Stimulated activated CD8-positive, alpha-beta memory T cell treated with anti-CD3 and anti-CD28 coated beads, Interleukin-7, amount 100 ng/mL, for 24 hours (primary cell): Measurements from ENCODE around the gene COMT.

Experiments used
- DNase-seq: peaks from one replicate; pipeline ENCODE4 v3.0.0-alpha.2; 2020; ENCODE audit warnings: low read depth

The COMT gene

GRCh38 chr22:19970031-19970478 lies 28.5 kb downstream of the COMT start:
- DNase-seq, result no peak

DNA sequence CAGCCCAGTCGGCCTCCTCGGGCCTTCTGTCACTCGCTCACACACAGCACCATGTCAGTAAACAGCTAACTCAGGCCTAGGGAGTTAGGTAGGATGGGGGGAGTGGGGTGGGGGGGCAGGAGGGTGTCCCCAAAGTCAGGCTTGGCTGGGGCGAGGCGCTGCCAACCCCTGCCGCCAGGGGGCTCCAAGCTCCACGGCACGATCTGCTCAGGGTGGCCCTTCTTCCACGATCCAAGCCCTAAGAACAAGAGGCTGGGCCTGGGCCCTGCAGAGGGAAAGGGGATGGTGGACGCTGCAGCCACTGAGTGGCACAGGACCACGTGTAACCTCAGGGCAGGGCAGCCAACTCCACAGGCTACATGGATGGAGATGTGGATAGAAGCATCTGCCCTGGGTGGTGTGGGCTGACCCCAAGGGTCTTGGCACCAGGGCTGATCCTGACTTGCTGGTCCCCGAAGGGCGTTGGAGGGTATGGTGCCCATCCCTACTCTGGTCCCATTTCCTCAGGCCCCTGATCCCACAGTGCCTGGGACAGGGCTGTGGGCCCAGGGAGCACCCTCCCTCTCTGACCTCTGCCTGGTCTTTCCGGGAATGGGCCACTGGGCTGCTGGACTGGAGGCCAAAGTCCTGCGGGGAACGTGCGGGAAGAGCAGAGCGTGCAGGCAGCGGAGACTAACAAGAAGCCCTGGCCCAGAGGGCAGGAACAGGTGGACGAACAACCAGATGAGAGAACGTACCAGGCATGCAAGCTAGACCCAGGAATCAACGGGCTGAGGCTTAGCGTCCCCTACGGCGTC lies 29.1 kb downstream of the COMT start:
- peak; percentile 74 for DNase-seq

DNA sequence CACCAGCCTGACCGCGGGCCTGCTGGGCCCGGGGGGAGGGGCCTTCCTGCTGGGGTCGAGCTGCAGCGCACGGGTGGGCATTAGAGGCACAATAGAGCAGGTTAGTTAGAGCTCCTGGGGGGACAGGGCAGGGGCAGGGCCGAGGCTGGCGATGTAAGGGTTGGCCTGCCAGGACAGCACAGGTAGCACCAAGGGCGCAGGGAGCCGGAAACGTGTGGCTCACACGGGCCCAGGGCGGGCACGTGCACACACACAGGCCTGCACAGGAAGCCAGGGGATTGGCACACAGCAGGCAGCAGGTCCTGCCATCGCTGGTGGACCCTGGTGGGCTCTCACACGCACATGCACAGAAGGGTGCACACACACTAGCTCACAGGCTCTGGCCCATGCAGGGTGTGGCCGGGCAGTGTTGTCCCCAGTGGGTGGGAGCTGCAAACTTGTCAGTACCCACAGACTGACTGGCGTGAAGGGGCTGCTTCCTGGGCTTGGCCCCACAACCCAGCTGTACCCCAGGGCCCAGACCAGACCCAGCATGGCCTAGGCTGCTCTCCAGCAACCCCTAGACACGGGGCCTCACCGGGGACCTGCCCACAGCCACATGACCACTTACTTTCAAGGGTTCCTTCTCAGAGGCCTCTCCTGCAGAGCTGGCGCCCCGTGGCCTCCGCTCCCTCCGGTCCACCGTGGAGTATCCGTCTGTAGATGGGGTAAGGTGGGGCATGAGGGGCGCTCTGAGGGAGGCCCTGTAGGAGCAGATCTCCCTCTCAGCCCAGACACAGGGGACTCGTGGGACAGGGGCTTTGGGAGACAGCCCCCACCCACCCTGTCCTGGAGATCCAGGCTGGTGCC lies 29.9 kb downstream of the COMT start:
- no peak for DNase-seq

GRCh38 chr22:19972251-19972650 lies 30.7 kb downstream of the COMT start:
- no peak for DNase-seq

DNA sequence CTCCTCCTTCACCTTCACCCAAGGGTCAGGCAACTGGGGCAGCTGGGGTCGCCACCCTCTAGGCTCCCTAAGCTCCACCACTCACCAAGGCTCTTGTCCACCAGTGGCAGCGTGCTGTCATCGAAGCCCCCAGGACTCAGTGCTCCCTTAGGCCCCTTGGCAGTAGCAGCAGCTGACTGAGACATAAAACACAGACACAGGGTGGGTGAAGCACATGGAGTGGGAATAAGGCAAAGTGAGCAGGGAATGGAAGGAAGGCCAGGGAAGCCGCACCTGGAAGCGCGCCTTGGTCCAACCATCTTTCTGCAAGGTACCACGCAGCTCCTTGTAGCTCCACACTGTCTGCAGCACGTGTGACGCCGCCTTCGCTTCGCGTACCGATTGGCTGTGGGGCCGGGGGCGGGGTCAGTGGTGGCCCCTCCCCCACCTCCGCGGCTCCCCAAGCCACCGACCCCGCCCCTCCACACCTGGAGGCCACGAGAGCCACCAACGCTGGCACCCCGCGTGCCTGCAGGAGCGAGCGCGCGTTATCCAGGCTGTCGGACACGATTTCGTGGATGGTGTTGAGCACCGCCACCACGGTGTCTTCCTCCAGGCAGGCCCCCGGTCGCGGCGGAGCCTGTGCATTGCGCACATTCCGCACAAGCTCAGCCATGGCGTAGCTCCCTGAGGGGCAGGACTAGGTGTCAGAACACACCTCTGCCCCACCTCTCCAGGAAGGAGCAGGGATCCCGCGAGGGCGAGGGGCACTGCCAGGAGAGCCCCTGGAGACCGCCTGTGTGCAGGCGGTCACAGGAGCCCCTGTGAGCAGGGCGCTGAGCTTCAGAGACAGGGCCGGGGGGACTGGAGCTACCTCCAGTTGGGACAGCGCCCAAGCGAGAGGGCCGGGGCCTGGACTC lies 31.3 kb downstream of the COMT start:
- DNase-seq, result no peak

GRCh38 chr22:19973551-19974267 lies 32.1 kb downstream of the COMT start:
- DNase-seq, result no peak

DNA sequence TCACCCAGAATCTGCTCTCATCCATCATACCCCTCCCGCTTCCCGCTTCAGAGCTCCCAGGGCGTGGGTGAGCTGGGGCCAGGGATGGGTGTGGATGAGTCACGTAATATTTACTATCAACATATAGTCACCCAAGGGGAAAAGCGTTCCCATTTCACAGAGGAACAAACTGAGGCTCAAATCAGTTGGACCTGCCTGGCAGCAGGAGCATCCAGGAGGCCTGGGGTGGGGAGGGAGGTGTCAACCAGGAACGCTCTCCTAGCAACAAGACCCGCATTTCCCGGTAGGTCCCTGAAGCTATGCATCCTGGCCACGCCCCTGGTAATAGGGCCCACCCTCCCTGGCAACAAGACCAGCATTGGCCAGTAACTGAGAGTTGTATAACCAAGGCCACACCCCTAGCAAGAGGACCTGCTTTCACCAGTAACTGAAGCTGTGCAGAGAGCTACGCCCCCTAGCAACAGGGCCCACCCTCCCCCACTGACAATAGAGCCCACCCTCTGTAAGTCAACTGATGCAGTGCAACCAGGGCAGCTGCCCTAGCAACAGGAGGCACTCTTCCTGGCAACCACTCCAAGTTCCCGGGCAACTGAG lies 32.8 kb downstream of the COMT start:
- no peak for DNase-seq

DNA sequence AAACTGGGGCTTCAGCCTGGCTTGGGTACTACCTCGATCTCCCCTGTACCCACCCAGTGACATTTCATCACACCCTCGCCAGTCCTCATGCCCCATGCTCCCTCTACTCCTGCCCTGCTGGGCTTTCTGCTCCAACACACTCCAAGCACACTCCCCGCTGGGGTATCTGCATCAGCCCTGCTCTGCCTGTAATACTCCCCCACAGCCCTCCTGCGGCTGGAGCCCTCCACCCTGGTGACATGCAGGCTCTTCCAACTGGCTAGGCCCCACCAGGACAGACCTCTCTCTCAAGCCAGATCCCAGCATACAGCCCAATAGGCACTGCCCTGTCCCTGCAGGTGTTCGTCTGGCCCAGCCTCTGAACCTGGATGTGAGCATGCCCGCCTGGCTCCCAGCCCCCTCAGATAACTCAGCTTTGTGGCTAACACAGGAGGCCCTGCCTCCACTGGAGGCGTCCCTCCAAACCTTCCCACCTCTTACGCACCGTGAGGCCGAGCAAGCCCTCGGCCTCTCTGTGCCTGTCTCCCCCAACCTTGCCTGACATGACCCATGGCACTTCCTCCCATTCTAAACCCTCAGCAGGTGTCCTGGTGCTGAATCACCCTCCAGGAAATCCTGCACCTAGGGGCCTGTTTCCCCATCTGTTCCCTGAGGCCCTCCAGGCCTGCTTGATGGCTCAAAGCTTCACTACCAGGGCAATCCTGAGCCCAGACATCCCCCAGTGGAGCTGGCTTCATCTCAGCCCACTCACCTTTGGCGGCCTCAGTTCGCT lies 33.5 kb downstream of the COMT start:
- DNase-seq, result no peak

DNA sequence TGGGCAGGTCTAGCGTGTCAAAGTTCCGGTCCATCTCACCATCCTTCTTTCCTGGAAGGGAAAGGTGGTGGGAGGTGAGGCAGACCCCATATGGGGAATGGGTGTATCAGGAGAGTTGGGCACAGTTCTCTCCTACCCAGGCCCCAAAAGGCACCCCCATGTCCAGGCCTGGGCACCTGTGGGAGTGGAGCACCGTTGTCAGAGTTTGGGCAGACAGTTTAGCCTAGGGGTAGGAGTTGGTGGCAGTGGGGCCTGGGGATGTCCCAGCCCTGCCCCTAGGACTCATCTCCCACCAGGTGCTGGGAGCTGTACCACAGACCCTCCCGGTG lies 34.1 kb downstream of the COMT start:
- DNase-seq, result no peak

GRCh38 chr22:19976671-19977070 lies 35.1 kb downstream of the COMT start:
- DNase-seq, result no peak

GRCh38 chr22:19977296-19978243 lies 36.0 kb downstream of the COMT start:
- no peak for DNase-seq

DNA sequence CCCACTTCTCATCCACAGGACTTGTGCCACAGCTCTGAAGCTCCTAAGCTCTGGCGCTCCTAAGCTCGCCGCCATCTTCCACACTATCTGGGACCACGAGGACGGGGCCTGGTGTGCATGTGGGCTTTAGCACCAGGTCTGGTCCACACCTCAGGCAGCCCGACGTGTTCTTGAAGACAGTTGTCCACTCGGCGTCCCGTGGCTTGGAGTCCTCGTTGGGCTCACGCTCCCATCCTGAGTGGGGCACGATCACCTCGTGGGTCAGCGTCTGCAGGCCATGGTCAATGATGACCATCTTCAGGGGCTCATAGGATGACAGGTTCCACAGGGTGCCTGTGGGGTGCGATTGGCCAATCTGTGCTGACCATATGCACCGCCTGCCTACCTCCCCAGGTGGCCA lies 37.2 kb downstream of the COMT start:
- no peak for DNase-seq

- DNase-seq, result no peak
Observed at GRCh38 chr22:19979712-19980493, 38.3 kb downstream of the COMT start.

DNA sequence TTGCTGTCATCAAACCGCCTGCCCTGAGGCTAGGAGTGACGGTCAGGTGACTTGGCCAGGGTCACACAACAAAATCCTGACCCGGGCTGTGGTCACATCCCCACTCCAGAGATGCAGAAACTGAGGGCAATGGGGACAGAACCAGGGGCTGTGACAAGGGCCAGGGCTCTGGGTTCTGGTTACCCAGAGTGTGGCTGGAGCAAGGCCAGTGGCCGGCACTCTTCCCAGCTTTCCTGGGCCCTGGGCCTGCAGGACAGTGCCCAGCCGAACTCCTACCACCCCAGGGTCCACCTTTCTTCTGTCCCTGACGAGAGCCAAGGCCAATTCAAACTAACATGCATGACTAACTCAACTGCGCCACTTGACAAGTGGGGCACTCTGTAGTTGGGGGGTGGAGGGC lies 39.2 kb downstream of the COMT start:
- DNase-seq, result no peak

DNA sequence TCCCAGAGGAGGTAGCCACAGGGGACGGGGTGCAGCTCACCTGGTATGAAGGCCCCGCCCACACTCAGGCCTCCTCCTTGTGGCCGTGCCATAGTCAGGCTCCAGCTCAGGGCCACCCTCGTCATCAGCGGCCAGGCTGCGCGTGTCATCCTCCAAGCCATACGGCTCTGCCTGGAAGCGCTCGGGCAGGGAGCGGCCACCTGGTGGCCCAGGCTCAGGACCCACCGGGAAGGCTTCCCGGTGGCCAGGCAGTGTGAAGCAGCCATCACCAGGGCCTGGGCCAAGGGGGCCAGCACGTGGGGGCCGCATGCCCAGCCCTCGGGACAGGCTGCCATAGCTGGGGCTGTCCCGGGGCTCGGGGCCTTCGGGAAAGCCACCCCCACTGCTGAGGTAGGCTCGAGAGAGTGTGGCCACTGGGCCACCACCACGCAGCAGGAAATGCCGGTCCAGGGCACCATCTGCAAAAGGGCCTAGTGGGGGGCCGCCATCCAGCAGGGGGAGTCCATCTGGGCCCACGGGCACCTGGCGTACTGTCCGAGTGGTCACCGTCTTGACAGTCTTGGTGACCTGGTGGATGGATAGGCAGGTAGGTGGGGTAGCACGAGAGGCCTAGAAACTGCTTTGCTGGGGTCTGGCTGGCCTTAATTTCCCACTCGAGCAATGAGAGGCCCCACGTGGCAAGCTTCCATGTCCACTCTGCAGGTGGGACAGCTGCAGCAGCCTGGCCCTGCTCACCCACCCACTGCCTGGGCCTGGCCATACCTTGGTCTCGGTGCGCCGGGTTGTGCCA lies 39.8 kb downstream of the COMT start:
- no peak for DNase-seq

DNA sequence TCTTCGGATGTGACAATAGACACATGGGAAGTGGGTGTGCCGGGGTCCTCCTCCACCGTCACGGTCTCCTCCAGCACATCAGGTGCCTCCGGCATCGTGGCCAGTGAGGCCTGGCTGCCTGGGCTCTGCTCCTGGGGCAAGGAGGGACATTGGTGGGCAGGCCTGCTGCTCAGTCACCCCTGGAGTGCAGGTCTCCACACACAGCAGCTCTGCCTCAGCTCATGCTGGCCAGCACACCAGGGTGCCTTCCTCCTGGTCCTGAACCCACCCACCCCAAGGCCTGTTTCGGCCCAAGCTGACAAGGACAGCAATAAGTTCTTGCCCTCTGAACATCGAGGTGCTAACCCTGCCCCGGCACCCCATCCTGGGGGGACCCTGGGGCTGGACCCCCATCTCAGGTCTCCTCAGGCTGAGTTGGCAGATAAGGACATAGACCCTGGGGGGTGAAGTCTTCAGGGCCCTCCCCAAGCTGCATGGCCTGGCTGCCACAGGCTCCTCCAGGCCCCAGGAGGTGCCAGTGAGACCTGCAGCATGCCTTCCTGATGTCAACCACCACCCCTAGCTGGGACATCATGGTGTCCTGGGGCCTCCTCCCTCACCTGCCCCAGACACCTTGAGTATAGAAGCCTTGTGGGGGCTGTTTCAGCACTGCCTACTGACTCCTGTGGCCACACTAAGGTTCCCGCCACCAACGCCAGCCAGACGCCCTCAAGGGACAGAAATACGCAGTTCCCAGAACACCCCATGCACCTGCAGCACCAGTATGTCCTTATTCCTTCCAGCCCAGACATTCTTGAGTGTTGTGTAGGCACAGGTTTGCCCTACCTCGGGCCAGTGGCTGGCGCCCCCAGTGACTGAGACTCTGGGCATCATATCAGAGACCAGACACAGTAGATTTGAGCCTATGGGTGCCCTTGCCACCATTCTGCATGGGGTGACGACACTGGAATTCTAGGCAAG lies 40.7 kb downstream of the COMT start:
- DNase-seq, result no peak
